Gastrocnemius medialis (tissue), 4 donors: Measurements from ENCODE around the gene LIMK1. TPM values are rescaled to one million over a fixed set of nuclear protein-coding genes. Genes with fewer than 3 reads are reported as not detected.

Source experiments
- ATAC-seq, 2 donors: fragments of 150-250 bp; one replicate each; pipeline ENCODE4 v1.9.1; 2016
- DNase-seq, 2 donors: peaks; one replicate each; pipeline ENCODE4 v3.0.0-alpha.2; 2019
- H3K27ac ChIP-seq, 4 donors: fragments of 200-600 bp; sonication (generic); 1 replicate in 1 of 4; 2 replicates in 3 of 4; pipeline ENCODE4 v1.5.1; 2016 to 2018; ENCODE audit warnings: mild to moderate bottlenecking in 2 of 4, moderate library complexity in 1 of 4
- H3K27me3 ChIP-seq, 3 donors: fragments of 200-600 bp; sonication (generic) in 2 of 3; 1 replicate in 1 of 3; 2 replicates in 2 of 3; pipeline versions ENCODE4 v1.5.1 to v1.6.0; 2016 to 2019; ENCODE audit warnings: mild to moderate bottlenecking in 1 of 3, moderate library complexity in 1 of 3
- H3K36me3 ChIP-seq, 2 donors: fragments of 200-600 bp; sonication (generic) in 1 of 2; one replicate each; pipeline ENCODE4 v1.5.1; 2017 to 2018
- H3K4me1 ChIP-seq, 2 donors: fragments of 200-600 bp; sonication (generic) in 1 of 2; one replicate each; pipeline ENCODE4 v1.5.1; 2016 to 2017; ENCODE audit warnings: mild to moderate bottlenecking in 2 of 2
- H3K4me3 ChIP-seq, 4 donors: fragments of 200-600 bp; sonication (generic) in 3 of 4; 1 replicate in 1 of 4; 2 replicates in 3 of 4; pipeline ENCODE4 v1.5.1; 2016 to 2019; ENCODE audit warnings: mild to moderate bottlenecking in 2 of 4
- H3K9me3 ChIP-seq, 3 donors: fragments of 200-600 bp; sonication (generic) in 2 of 3; 1 replicate in 1 of 3; 2 replicates in 2 of 3; pipeline ENCODE4 v1.5.1; 2016 to 2019
- CTCF ChIP-seq, 5 experiments: fragments of 450-650 bp in 3 of 5; fragments of 200-600 bp in 2 of 5; sonication (generic) in 2 of 5; IDR thresholded peaks in 4 of 5; conservative IDR thresholded peaks in 1 of 5; 1 replicate in 4 of 5; 2 replicates in 1 of 5; pipeline ENCODE4 v1.5.1; 2016 to 2019; ENCODE audit warnings: antibody characterized with exemption in 5 of 5, mild to moderate bottlenecking in 3 of 5, moderate library complexity in 3 of 5
- POLR2A ChIP-seq, 2 donors: fragments of 450-650 bp; IDR thresholded peaks; one replicate each; pipeline ENCODE4 v1.6.1; 2017; ENCODE audit warnings: antibody characterized with exemption in 2 of 2, mild to moderate bottlenecking in 2 of 2, moderate library complexity in 2 of 2
- in situ Hi-C, 4 donors: fragments of 200-750 bp; cut with MboI; loops; one replicate each; pipeline versions ENCODE4 v1.15.0 to v1.8.0; 2017; ENCODE audit warnings: low sequenced_read_pairs in 4 of 4
- intact Hi-C: fragments of 100-400 bp; cut with DNase I; formaldehyde crosslinking; loops from one replicate; pipeline ENCODE4 v1.15.1; 2023; ENCODE audit warnings: low total_unique reads
- total RNA-seq, 4 donors: library from RNA; depleted of rRNA; stranded (reverse); fragments of >200 nt; gene quantifications; one replicate each; pipeline versions ENCODE4 v1.1.0 to v1.2.3, GENCODE V29; 2016

The LIMK1 gene
- total RNA-seq, 4 donors from 2014 or later, result 15.3 to 56.4 (median 23.3) TPM

GRCh38 chr7:74058486-74058885 is 25.1 kb upstream of the LIMK1 start:
- no peaks in the 10 kb centered on the region for H3K36me3 ChIP-seq
- no peaks in the 10 kb centered on the region for H3K9me3 ChIP-seq
- H3K4me3 ChIP-seq, result no peak overlapping the region
- ATAC-seq, result no peak
- no peak for TF ChIP-seq CTCF (IDR thresholded peaks at IDR 0.05 in 4 of 5, conservative IDR thresholded peaks at IDR 0.05 in 1 of 5)
- no peak for TF ChIP-seq POLR2A (IDR thresholded peaks at IDR 0.05)
- H3K4me1 ChIP-seq, result peaks cover 3 to 18% of the 10 kb centered on the region in 2 donors
- no peaks in the 10 kb centered on the region for H3K27me3 ChIP-seq
- no peak for DNase-seq
- H3K27ac ChIP-seq, result no peak overlapping the region
- in situ Hi-C loops, result loop anchor here in 1 of 4 donors (25.0 kb wide), 1 partner anchor 329 kb away; no protein-coding TSS in a partner anchor
- intact Hi-C loops, result no loop called here

- Histone ChIP-seq H3K4me1 (peaks cover 3 to 18% of the 10 kb centered on the region in 2 donors), H3K9me3 (no peaks in the 10 kb centered on the region), H3K27me3 (no peaks in the 10 kb centered on the region), H3K27ac (no peak overlapping the region), H3K4me3 (no peak overlapping the region), H3K36me3 (no peaks in the 10 kb centered on the region)
- no peak for ATAC-seq
- TF ChIP-seq CTCF (IDR thresholded peaks at IDR 0.05 in 4 of 5, conservative IDR thresholded peaks at IDR 0.05 in 1 of 5), result no peak
- TF ChIP-seq POLR2A (IDR thresholded peaks at IDR 0.05), result no peak
- intact Hi-C loops (no loop called here), in situ Hi-C loops (loop anchor here in 1 of 4 donors (25.0 kb wide), 1 partner anchor 328 kb away; no protein-coding TSS in a partner anchor)
- DNase-seq, result no peak
Observed at GRCh38 chr7:74059037-74059436, 24.6 kb upstream of the LIMK1 start.

GRCh38 chr7:74059681-74060588 is 23.7 kb upstream of the LIMK1 start:
- ATAC-seq, result peak; percentile 35 to 42
- in situ Hi-C loops, result loop anchor here in 2 of 4 donors (10.0 to 25.0 kb wide), 2 partner anchors 327 to 345 kb away; no protein-coding TSS in a partner anchor
- intact Hi-C loops, result no loop called here
- peak in 1 of 2 donors; percentile 43 for DNase-seq
- Histone ChIP-seq H3K4me1 (peaks cover 3 to 18% of the 10 kb centered on the region in 2 donors), H3K4me3 (no peak overlapping the region), H3K27ac (no peak overlapping the region), H3K9me3 (no peaks in the 10 kb centered on the region), H3K36me3 (no peaks in the 10 kb centered on the region), H3K27me3 (no peaks in the 10 kb centered on the region)
- TF ChIP-seq POLR2A (IDR thresholded peaks at IDR 0.05) (no peak), CTCF (IDR thresholded peaks at IDR 0.05 in 4 of 5, conservative IDR thresholded peaks at IDR 0.05 in 1 of 5) (peak in 1 of 5 experiments; percentile 34)

GRCh38 chr7:74061840-74062539 is 21.6 kb upstream of the LIMK1 start:
- DNase-seq (peak in 1 of 2 donors; percentile 54), ATAC-seq (peak; percentile 52 to 65)
- Histone ChIP-seq H3K27ac (peak overlapping the region; percentile 38 to 52 (median 46)), H3K9me3 (no peaks in the 10 kb centered on the region), H3K36me3 (no peaks in the 10 kb centered on the region), H3K4me3 (no peak overlapping the region), H3K27me3 (no peaks in the 10 kb centered on the region), H3K4me1 (peaks cover 3 to 18% of the 10 kb centered on the region in 2 donors)
- intact Hi-C loops (no loop called here), in situ Hi-C loops (loop anchor here in 2 of 4 donors (10.0 to 25.0 kb wide), 2 partner anchors 325 to 343 kb away; no protein-coding TSS in a partner anchor)
- no peak for TF ChIP-seq CTCF (IDR thresholded peaks at IDR 0.05 in 4 of 5, conservative IDR thresholded peaks at IDR 0.05 in 1 of 5)
- peak in 1 of 2 donors; percentile 11 for TF ChIP-seq POLR2A (IDR thresholded peaks at IDR 0.05)
